Smooth muscle cell of the brain vasculature (primary cell): ENCODE data around the gene SPDEF.

Experiments
- DNase-seq: peaks from one replicate; pipeline ENCODE4 v3.0.0-alpha.2; 2012; ENCODE audit warnings: low read depth, low spot score

The SPDEF gene

GRCh38 chr6:34515473-34516387 lies 40.4 kb downstream of the SPDEF start:
- no peak for DNase-seq

GRCh38 chr6:34514593-34515472 lies 41.3 kb downstream of the SPDEF start:
- no peak for DNase-seq

GRCh38 chr6:34514112-34514511 lies 42.0 kb downstream of the SPDEF start:
- DNase-seq = no peak

GRCh38 chr6:34513646-34514045 lies 42.5 kb downstream of the SPDEF start:
- no peak for DNase-seq

- no peak for DNase-seq
These were observed 43.4 kb downstream of the SPDEF start for GRCh38 chr6:34512738-34513115.

- no peak for DNase-seq
These were observed 44.0 kb downstream of the SPDEF start for GRCh38 chr6:34511915-34512737.

GRCh38 chr6:34511214-34511914 lies 44.8 kb downstream of the SPDEF start:
- no peak for DNase-seq

- no peak for DNase-seq
These were observed 45.8 kb downstream of the SPDEF start for GRCh38 chr6:34510299-34510698.

- DNase-seq = no peak
These were observed 46.3 kb downstream of the SPDEF start for GRCh38 chr6:34509782-34510181.

GRCh38 chr6:34508425-34508824 lies 47.7 kb downstream of the SPDEF start:
- DNase-seq = no peak

- DNase-seq = no peak
These were observed 49.4 kb downstream of the SPDEF start for GRCh38 chr6:34506718-34507117.

GRCh38 chr6:34497411-34497810 lies 58.7 kb downstream of the SPDEF start:
- no peak for DNase-seq

GRCh38 chr6:34496103-34496685 lies 59.9 kb downstream of the SPDEF start:
- no peak for DNase-seq

GRCh38 chr6:34494973-34495372 lies 61.2 kb downstream of the SPDEF start:
- no peak for DNase-seq

GRCh38 chr6:34493344-34493743 lies 62.8 kb downstream of the SPDEF start:
- DNase-seq = no peak

GRCh38 chr6:34491091-34491430 lies 65.1 kb downstream of the SPDEF start:
- DNase-seq = no peak

GRCh38 chr6:34490390-34491090 lies 65.6 kb downstream of the SPDEF start:
- DNase-seq = no peak

GRCh38 chr6:34489207-34489805 lies 66.8 kb downstream of the SPDEF start:
- DNase-seq = no peak
